A549 treated with Mapracorat at 1 μM for 4 hours (cell line): ENCODE data around the gene HMX3. TPM values are rescaled to one million over a fixed set of nuclear protein-coding genes. Genes with fewer than 3 reads are reported as not detected.

Experiments
- total RNA-seq: library from RNA; stranded (reverse); fragments of 200-300 nt; extraction: Qiagen RNA extraction; gene quantifications from 5 replicates; pipeline ENCODE4 v1.2.3, GENCODE V29; 2022

The HMX3 gene
- total RNA-seq = not detected in 5 replicates

GRCh38 chr10:123135415-123136141 lies at the start of gene HMX3:
Gene HMX3, plus strand, starts transcription at chr10:123135970. Its CDS starts 81 bp downstream, at chr10:123136051.

DNA sequence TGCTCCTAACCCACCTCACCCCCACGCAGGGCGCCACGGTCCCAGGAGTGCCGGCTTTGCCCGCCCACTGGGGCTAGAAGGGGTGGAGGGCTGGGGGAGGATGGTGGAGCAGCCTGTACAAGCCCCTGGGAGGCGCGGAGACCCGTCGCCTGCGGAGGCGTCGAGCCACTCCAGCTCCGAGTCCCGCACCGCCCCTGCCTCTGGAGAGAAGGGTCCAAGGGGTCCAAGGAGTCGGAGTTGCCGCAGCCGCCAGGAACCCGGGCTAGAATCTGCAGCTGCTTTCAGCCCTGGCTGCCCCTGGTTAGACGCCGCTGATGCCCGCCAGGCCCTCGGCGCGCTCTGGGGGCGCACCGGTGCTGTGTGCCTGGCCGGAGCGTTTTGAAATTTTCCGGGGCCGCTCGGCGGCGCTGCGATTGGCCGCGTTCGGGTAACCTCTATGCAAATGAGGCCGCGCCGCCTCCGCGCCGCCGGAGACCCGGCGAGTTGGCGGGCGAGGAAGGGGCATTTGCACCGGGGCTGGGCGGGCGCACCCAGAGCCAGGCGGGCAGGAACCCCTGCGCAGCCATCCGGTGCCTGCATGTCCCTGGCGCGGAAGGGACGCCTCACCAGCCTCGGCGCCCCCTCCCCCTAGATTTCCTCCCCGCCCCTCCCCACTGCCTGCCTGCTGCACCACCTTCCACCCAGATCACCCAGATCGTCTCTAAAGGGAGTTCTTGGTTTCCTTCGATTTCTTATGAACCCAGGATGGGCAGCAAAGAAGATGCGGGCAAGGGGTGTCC lies 12.1 kb downstream of the HMX3 start, which contains the start of gene HMX2:
Gene HMX2 (plus strand): TSS at position 502 of the 779 bp plus-strand sequence. CDS start 243 bp downstream, at position 745.

GRCh38 chr10:123154092-123154710 lies 18.4 kb downstream of the HMX3 start, which contains the start of gene BUB3:
Gene BUB3, plus strand, starts transcription at chr10:123154402. Its CDS starts 516 bp downstream, at chr10:123154918.

Other genes with a start within 250 kb of the HMX3 start
- not detected in 5 replicates for gene FAM24A, start 225.4 kb upstream of the HMX3 start, total RNA-seq
- gene C10orf88, start 181.7 kb upstream of the HMX3 start, total RNA-seq = 8.0 to 9.1 TPM (median 8.2 TPM) in 5 replicates
- gene PSTK, start 155.6 kb upstream of the HMX3 start, total RNA-seq = 3.5 to 5.6 TPM (median 4.2 TPM) in 5 replicates
- gene IKZF5, start 127.2 kb upstream of the HMX3 start, total RNA-seq = 5.2 to 8.0 TPM (median 6.2 TPM) in 5 replicates
- 7.0 to 9.2 TPM (median 7.8 TPM) in 5 replicates for gene ACADSB, start 127.0 kb upstream of the HMX3 start, total RNA-seq
- 0.08 to 0.23 TPM (median 0.14 TPM) in 4 of 5 replicates, not detected in the other for gene HMX2, start 12.2 kb downstream of the HMX3 start, total RNA-seq
- 164 to 191 TPM (median 174 TPM) in 5 replicates for gene BUB3, start 18.4 kb downstream of the HMX3 start, total RNA-seq